GM12875 (cell line): Measurements from ENCODE around the gene KHDC4.

Experiments used
- H3K4me3 ChIP-seq: one replicate; pipeline ENCODE4 v1.5.1; 2011; ENCODE audit warnings: low read depth, low read length, control low read depth
- CTCF ChIP-seq: IDR thresholded peaks from 2 replicates; pipeline ENCODE4 v1.5.1; 2011; ENCODE audit warnings: low read depth, mild to moderate bottlenecking, control low read depth, inconsistent platforms, low read length, moderate library complexity, borderline replicate concordance; ENCODE audit not compliant: insufficient read depth

KHDC4 gene

GRCh38 chr1:155947741-155948140 is 13.5 kb upstream of the KHDC4 start:
- no peak for TF ChIP-seq CTCF

GRCh38 chr1:155947292-155947691 is 13.1 kb upstream of the KHDC4 start:
- TF ChIP-seq CTCF, result no peak
- H3K4me3 ChIP-seq, result no peak overlapping the region

More at GRCh38 chr1:155947741-155948140, 13.5 kb upstream of the KHDC4 start:
- H3K4me3 ChIP-seq, result no peak overlapping the region

- no peak overlapping the region for H3K4me3 ChIP-seq
These were observed 12.5 kb upstream of the KHDC4 start for GRCh38 chr1:155946633-155947219.

GRCh38 chr1:155944444-155944799 is 10.2 kb upstream of the KHDC4 start:
- H3K4me3 ChIP-seq, result no peak overlapping the region
- TF ChIP-seq CTCF, result no peak

More at GRCh38 chr1:155946633-155947219, 12.5 kb upstream of the KHDC4 start:
- TF ChIP-seq CTCF, result no peak

GRCh38 chr1:155942578-155943141 is 8.4 kb upstream of the KHDC4 start:
- TF ChIP-seq CTCF, result no peak
- H3K4me3 ChIP-seq, result no peak overlapping the region

GRCh38 chr1:155941845-155942531 is 7.8 kb upstream of the KHDC4 start:
- no peak overlapping the region for H3K4me3 ChIP-seq
- no peak for TF ChIP-seq CTCF
